ENCODE results near the gene ASB2.

The ASB2 gene

DNA sequence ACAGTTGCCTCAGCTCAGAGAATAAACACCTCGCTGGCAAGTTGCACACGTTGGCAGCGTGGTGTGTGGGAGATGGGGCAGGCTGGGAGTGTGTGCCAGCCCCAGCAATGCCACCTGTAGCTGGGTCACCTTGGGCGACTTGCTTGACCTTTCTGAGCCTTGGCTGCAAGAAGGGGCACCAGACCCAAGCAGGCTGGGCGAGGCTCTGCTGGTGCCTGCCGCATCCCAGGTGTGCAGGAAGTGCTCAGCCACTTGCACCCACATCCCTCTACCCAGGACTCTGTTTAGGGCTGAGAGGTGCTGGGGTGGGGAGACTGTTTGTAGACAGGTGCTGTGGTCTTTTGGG, 48.6 kb downstream of the ASB2 start:
- CTCF ChIA-PET: interaction anchor here (1.4 to 1.8 kb wide), 2 partner anchors 12 to 21 kb away, joined by 3 to 7 read pairs; no protein-coding TSS in a partner anchor

DNA sequence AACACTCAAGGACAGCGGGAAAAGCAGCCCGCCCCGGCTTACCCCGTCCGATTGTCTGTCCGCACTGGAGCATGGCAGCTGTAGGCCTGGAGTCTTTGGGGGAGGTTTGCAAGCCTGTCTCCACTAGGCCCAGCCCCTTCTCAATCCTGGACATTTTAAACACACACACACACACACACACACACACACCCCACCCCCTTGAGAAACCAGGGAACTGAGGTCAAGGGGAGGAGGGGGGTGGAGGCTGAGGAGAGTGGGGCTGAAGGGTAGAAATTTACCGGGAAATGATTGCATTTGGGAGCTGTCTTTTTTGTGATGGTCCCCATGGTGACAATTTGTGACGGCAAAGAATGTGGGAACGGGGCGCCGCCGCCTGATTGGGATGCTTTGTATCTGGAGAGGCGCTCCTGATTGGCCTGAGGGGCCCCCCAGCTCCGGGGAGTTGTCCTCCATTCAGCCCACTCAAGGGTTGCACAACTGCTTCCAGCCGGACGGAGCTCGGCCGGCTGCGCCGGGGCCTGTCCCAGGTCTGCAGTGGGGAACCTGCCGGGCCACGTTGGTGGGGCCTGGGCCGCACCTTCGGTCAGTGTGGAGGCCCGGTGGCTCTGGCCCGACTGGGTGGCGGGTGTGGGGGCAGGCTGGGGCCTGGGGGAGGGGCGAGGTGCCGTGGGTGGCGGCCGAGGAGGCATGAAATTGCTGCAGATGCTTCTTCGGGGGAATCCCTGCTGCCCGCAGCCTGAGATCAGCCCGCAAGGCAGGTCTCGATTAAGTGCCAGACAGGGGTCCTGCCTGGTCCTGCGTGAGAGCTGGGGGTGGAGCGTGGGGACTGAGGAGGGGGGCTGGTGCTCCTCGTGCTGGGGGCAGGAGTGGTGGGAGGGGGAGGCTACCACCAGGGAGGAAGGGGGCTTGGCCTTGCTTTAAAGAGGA, 49.2 kb downstream of the ASB2 start, which contains the start of gene FAM181A:
Gene FAM181A, plus strand, starts transcription at position 472 of the 927 bp plus-strand sequence. CDS start 942 bp downstream, outside the sequence.
- TF ChIP-seq MYNN (tag by site-specific recombination; IDR thresholded peaks at IDR 0.05; ENCODE audit: borderline replicate concordance) (no peak), ZNF140 (tag by site-specific recombination; IDR thresholded peaks at IDR 0.05) (no peak), ZNF529 (tag by site-specific recombination; IDR thresholded peaks at IDR 0.05; ENCODE audit: insufficient replicate concordance) (no peak), MEIS1 (CRISPR knock-in tag; IDR thresholded peaks at IDR 0.05; ENCODE audit: borderline replicate concordance) (no peak), ZNF223 (tag by site-specific recombination; IDR thresholded peaks at IDR 0.05) (no peak), SCRT2 (tag by site-specific recombination; IDR thresholded peaks at IDR 0.05) (no peak), ZNF530 (tag by site-specific recombination; IDR thresholded peaks at IDR 0.05; ENCODE audit: low read depth) (no peak), ZNF623 (tag by site-specific recombination; IDR thresholded peaks at IDR 0.05) (no peak), ZNF645 (tag by site-specific recombination; IDR thresholded peaks at IDR 0.05) (no peak), ZBTB8A (tag by site-specific recombination; IDR thresholded peaks at IDR 0.05) (no peak), ZNF133 (tag by site-specific recombination; IDR thresholded peaks at IDR 0.05) (no peak), WT1 (tag by site-specific recombination; IDR thresholded peaks at IDR 0.05) (no peak)
- TF ChIP-seq, protein P1, sequence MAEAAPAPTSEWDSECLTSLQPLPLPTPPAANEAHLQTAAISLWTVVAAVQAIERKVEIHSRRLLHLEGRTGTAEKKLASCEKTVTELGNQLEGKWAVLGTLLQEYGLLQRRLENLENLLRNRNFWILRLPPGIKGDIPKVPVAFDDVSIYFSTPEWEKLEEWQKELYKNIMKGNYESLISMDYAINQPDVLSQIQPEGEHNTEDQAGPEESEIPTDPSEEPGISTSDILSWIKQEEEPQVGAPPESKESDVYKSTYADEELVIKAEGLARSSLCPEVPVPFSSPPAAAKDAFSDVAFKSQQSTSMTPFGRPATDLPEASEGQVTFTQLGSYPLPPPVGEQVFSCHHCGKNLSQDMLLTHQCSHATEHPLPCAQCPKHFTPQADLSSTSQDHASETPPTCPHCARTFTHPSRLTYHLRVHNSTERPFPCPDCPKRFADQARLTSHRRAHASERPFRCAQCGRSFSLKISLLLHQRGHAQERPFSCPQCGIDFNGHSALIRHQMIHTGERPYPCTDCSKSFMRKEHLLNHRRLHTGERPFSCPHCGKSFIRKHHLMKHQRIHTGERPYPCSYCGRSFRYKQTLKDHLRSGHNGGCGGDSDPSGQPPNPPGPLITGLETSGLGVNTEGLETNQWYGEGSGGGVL (tag by site-specific recombination; IDR thresholded peaks at IDR 0.05): no peak
- Histone ChIP-seq H3K4me1 (ENCODE audit: control insufficient read depth, insufficient read depth, low read length) (no peaks in the 10 kb centered on the region), H3K4me3 (ENCODE audit: low read depth, low read length) (no peak within 1 kb of the TSS), H3K36me3 (ENCODE audit: control insufficient read depth in 2 of 2, insufficient read depth in 1 of 2, low read length in 2 of 2) (no peaks in the 10 kb centered on the region), H3K27ac (ENCODE audit: extremely low read depth, low read depth, low read length) (no peak within 1 kb of the TSS), H3K9me3 (ENCODE audit: control insufficient read depth, insufficient read depth, low read depth, low read length) (no peaks in the 10 kb centered on the region)
- CTCF ChIA-PET: interaction anchor here (1.4 kb wide), 1 partner anchor 20 kb away, joined by 3 read pairs; no protein-coding TSS in a partner anchor
- POLR2A ChIA-PET: interaction anchor here (0.5 kb wide), 1 partner anchor 722 kb away, joined by 3 read pairs; no protein-coding TSS in a partner anchor

More for the DNA sequence above, 48.6 kb downstream of the ASB2 start:
- H3K36me3 ChIP-seq (ENCODE audit: control insufficient read depth in 2 of 2, insufficient read depth in 1 of 2, low read length in 2 of 2): no peaks in the 10 kb centered on the region
- POLR2A ChIA-PET: interaction anchor here (0.5 kb wide), 1 partner anchor 722 kb away, joined by 3 read pairs; no protein-coding TSS in a partner anchor
- TF ChIP-seq SCRT2 (tag by site-specific recombination; IDR thresholded peaks at IDR 0.05) (0 out of 2 replicates have a peak, but pooled peaks have one; percentile 23), TCF7L2 (IDR thresholded peaks at IDR 0.05; ENCODE audit: borderline replicate concordance, low read depth, low read length) (no peak)
- no peak overlapping the region for H3K27ac ChIP-seq (ENCODE audit: extremely low read depth, low read depth, low read length)
- H3K4me1 ChIP-seq (ENCODE audit: control insufficient read depth, insufficient read depth, low read length): no peaks in the 10 kb centered on the region
- no peaks in the 10 kb centered on the region for H3K9me3 ChIP-seq (ENCODE audit: control insufficient read depth, insufficient read depth, low read depth, low read length)
- H3K4me3 ChIP-seq (ENCODE audit: low read depth, low read length): no peak overlapping the region

GRCh38 chr14:93926245-93926872, 50.0 kb downstream of the ASB2 start:
- H3K9me3 ChIP-seq (ENCODE audit: control insufficient read depth, insufficient read depth, low read depth, low read length): no peaks in the 10 kb centered on the region
- no peak overlapping the region for H3K27ac ChIP-seq (ENCODE audit: extremely low read depth, low read depth, low read length)
- H3K4me3 ChIP-seq (ENCODE audit: low read depth, low read length): no peak overlapping the region
- no peaks in the 10 kb centered on the region for H3K36me3 ChIP-seq (ENCODE audit: control insufficient read depth in 2 of 2, insufficient read depth in 1 of 2, low read length in 2 of 2)
- CTCF ChIA-PET: interaction anchor here (1.1 to 1.4 kb wide), 2 partner anchors 19 to 39 kb away, joined by 3 read pairs; no protein-coding TSS in a partner anchor
- POLR2A ChIA-PET: no interaction called here
- H3K4me1 ChIP-seq (ENCODE audit: control insufficient read depth, insufficient read depth, low read length): no peaks in the 10 kb centered on the region
- TF ChIP-seq IKZF3 (tag by site-specific recombination; IDR thresholded peaks at IDR 0.05): no peak
- TF ChIP-seq BCL11B (tag by site-specific recombination; IDR thresholded peaks at IDR 0.05; ENCODE audit: low read depth): no peak
- TF ChIP-seq ZNF561 (tag by site-specific recombination; IDR thresholded peaks at IDR 0.05; ENCODE audit: borderline replicate concordance): no peak
- TF ChIP-seq, protein P2, sequence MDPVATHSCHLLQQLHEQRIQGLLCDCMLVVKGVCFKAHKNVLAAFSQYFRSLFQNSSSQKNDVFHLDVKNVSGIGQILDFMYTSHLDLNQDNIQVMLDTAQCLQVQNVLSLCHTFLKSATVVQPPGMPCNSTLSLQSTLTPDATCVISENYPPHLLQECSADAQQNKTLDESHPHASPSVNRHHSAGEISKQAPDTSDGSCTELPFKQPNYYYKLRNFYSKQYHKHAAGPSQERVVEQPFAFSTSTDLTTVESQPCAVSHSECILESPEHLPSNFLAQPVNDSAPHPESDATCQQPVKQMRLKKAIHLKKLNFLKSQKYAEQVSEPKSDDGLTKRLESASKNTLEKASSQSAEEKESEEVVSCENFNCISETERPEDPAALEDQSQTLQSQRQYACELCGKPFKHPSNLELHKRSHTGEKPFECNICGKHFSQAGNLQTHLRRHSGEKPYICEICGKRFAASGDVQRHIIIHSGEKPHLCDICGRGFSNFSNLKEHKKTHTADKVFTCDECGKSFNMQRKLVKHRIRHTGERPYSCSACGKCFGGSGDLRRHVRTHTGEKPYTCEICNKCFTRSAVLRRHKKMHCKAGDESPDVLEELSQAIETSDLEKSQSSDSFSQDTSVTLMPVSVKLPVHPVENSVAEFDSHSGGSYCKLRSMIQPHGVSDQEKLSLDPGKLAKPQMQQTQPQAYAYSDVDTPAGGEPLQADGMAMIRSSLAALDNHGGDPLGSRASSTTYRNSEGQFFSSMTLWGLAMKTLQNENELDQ (tag by site-specific recombination; IDR thresholded peaks at IDR 0.05; ENCODE audit: low read depth): no peak
- TF ChIP-seq ZFP3 (tag by site-specific recombination; IDR thresholded peaks at IDR 0.05; ENCODE audit: low read depth): no peak
- no peak for TF ChIP-seq ZNF148 (tag by site-specific recombination; IDR thresholded peaks at IDR 0.05; ENCODE audit: borderline replicate concordance)
- TF ChIP-seq SCRT1 (tag by site-specific recombination; IDR thresholded peaks at IDR 0.05; ENCODE audit: borderline replicate concordance): no peak

All from HEK293 (cell line).